Measurements from ENCODE around the gene LIMD2. TPM values are rescaled to one million over a fixed set of nuclear protein-coding genes. Genes with fewer than 3 reads are reported as not detected.
A peak's percentile ranks its signal among the peaks of the same experiment; 100 is the strongest.

The LIMD2 gene
- total and polyA plus RNA-seq, 2 experiments from 2014 or later = 98.8 to 105 TPM

GRCh38 chr17:63672856-63673255 lies 27.1 kb downstream of the LIMD2 start:
- peaks cover 35% of the 10 kb centered on the region for H3K4me1 Mint-ChIP-seq
- Histone ChIP-seq H3K36me3 (ENCODE audit: insufficient read depth) (no peaks in the 10 kb centered on the region), H3K27me3 (ENCODE audit: insufficient read depth) (no peaks in the 10 kb centered on the region), H4K20me1 (replicated peaks; ENCODE audit: insufficient read depth) (peaks cover 5% of the 10 kb centered on the region; the same call in 1 of the 2 replicates), H3K4me1 (ENCODE audit: insufficient read depth) (peaks cover 34% of the 10 kb centered on the region), H2AFZ (no peak overlapping the region), H3K27ac (ENCODE audit: low read depth) (peak overlapping the region; percentile 78; the same call in 1 of the 2 replicates), H3K79me2 (replicated peaks; ENCODE audit: insufficient read depth) (no peaks in the 10 kb centered on the region), H3K4me3 (no peak overlapping the region), H3F3A (replicated peaks; ENCODE audit: low read depth) (no peaks in the 10 kb centered on the region), H3K4me2 (no peak overlapping the region), H3K9me2 (ENCODE audit: insufficient read depth) (no peaks in the 10 kb centered on the region)
- H3K27ac Mint-ChIP-seq = no peak overlapping the region
- peak; percentile 14 for DNase-seq (ENCODE audit: low spot score)
- H3K4me3 Mint-ChIP-seq = no peak overlapping the region; the same call in 2 of the 3 replicates
- H3K36me3 Mint-ChIP-seq (ENCODE audit: low read depth) = no peaks in the 10 kb centered on the region; the same call in 2 of the 3 replicates
- no peaks in the 10 kb centered on the region for H3K27me3 Mint-ChIP-seq (ENCODE audit: insufficient read depth, low read depth, poor library complexity)
- no peaks in the 10 kb centered on the region for H3K9me3 Mint-ChIP-seq
- TF ChIP-seq POLR2AphosphoS5 (IDR thresholded peaks at IDR 0.05; ENCODE audit: low read depth) = no peak
- ATAC-seq = no peak; the same call in 2 of the 3 replicates

DNA sequence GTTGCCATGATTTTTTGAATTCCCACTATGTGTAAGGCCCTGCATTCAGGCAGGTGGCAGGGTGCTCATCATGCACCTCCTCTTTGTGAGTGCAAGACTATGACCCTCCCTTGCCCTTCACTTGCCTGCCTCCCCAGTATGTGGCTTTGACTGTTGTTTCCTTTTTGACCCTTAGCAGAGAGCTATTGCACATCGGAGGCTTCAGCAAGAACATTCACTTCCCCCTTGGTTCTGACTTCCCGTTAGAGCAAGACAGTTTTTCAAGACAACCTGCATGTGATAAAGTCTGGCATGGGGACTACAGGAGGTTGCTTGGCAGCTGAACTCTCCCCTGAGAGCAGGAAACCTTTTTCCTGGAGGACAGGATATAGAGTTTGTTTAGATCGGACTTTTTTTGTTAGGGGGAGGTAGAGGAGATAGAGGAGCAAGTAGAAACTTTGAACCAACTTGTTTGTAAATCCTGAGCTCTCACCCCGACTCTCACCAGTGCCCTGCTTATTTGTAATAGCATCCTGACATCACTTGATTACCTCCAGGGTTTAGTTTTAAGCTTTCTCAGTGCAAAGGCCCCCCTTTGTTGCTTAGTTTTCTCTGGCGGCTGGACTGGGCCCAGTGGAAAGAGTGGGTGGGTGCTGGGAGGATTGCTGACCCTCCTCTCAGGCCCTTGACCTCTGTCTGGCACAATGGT lies 34.3 kb downstream of the LIMD2 start:
- no peak for DNase-seq (ENCODE audit: low spot score)
- no peak overlapping the region for H3K27ac Mint-ChIP-seq

GRCh38 chr17:63659850-63660249 lies 40.1 kb downstream of the LIMD2 start:
- no peaks in the 10 kb centered on the region for H3K27me3 ChIP-seq (ENCODE audit: insufficient read depth)
- no peak overlapping the region for H3K27ac Mint-ChIP-seq
- H3K4me1 Mint-ChIP-seq = no peaks in the 10 kb centered on the region
- no peak overlapping the region for H3K4me2 ChIP-seq
- no peaks in the 10 kb centered on the region for H4K20me1 ChIP-seq (replicated peaks; ENCODE audit: insufficient read depth)
- H3K27ac ChIP-seq (ENCODE audit: low read depth) = no peak overlapping the region
- H3K9me3 Mint-ChIP-seq = no peaks in the 10 kb centered on the region
- H3K27me3 Mint-ChIP-seq (ENCODE audit: insufficient read depth, low read depth, poor library complexity) = no peaks in the 10 kb centered on the region
- DNase-seq (ENCODE audit: low spot score) (no peak), ATAC-seq (no peak)
- H3F3A ChIP-seq (replicated peaks; ENCODE audit: low read depth) = no peaks in the 10 kb centered on the region
- peaks cover 5% of the 10 kb centered on the region; the same call in 1 of the 2 replicates for H3K36me3 ChIP-seq (ENCODE audit: insufficient read depth)
- H2AFZ ChIP-seq = no peak overlapping the region
- H3K4me3 ChIP-seq = no peak overlapping the region
- H3K4me1 ChIP-seq (ENCODE audit: insufficient read depth) = no peaks in the 10 kb centered on the region
- no peaks in the 10 kb centered on the region for H3K9me2 ChIP-seq (ENCODE audit: insufficient read depth)
- H3K4me3 Mint-ChIP-seq = no peak overlapping the region
- peaks cover 6% of the 10 kb centered on the region; the same call in 2 of the 3 replicates for H3K36me3 Mint-ChIP-seq (ENCODE audit: low read depth)
- H3K79me2 ChIP-seq (replicated peaks; ENCODE audit: insufficient read depth) = no peaks in the 10 kb centered on the region
- TF ChIP-seq JUNB (IDR thresholded peaks at IDR 0.05; ENCODE audit: unreplicated experiment) (no peak), STAT1 (IDR thresholded peaks at IDR 0.05; ENCODE audit: unreplicated experiment) (no peak), POLR2AphosphoS5 (IDR thresholded peaks at IDR 0.05; ENCODE audit: low read depth) (no peak), EZH2 (IDR thresholded peaks at IDR 0.05; ENCODE audit: low read depth, unreplicated experiment) (no peak), CREB1 (CRISPR knock-in tag; IDR thresholded peaks at IDR 0.05; ENCODE audit: low read depth) (no peak), ZNF331 (CRISPR knock-in tag; IDR thresholded peaks at IDR 0.05; ENCODE audit: low read depth) (no peak), ETS1 (IDR thresholded peaks at IDR 0.05) (no peak)
- TF ChIP-seq, protein P1, sequence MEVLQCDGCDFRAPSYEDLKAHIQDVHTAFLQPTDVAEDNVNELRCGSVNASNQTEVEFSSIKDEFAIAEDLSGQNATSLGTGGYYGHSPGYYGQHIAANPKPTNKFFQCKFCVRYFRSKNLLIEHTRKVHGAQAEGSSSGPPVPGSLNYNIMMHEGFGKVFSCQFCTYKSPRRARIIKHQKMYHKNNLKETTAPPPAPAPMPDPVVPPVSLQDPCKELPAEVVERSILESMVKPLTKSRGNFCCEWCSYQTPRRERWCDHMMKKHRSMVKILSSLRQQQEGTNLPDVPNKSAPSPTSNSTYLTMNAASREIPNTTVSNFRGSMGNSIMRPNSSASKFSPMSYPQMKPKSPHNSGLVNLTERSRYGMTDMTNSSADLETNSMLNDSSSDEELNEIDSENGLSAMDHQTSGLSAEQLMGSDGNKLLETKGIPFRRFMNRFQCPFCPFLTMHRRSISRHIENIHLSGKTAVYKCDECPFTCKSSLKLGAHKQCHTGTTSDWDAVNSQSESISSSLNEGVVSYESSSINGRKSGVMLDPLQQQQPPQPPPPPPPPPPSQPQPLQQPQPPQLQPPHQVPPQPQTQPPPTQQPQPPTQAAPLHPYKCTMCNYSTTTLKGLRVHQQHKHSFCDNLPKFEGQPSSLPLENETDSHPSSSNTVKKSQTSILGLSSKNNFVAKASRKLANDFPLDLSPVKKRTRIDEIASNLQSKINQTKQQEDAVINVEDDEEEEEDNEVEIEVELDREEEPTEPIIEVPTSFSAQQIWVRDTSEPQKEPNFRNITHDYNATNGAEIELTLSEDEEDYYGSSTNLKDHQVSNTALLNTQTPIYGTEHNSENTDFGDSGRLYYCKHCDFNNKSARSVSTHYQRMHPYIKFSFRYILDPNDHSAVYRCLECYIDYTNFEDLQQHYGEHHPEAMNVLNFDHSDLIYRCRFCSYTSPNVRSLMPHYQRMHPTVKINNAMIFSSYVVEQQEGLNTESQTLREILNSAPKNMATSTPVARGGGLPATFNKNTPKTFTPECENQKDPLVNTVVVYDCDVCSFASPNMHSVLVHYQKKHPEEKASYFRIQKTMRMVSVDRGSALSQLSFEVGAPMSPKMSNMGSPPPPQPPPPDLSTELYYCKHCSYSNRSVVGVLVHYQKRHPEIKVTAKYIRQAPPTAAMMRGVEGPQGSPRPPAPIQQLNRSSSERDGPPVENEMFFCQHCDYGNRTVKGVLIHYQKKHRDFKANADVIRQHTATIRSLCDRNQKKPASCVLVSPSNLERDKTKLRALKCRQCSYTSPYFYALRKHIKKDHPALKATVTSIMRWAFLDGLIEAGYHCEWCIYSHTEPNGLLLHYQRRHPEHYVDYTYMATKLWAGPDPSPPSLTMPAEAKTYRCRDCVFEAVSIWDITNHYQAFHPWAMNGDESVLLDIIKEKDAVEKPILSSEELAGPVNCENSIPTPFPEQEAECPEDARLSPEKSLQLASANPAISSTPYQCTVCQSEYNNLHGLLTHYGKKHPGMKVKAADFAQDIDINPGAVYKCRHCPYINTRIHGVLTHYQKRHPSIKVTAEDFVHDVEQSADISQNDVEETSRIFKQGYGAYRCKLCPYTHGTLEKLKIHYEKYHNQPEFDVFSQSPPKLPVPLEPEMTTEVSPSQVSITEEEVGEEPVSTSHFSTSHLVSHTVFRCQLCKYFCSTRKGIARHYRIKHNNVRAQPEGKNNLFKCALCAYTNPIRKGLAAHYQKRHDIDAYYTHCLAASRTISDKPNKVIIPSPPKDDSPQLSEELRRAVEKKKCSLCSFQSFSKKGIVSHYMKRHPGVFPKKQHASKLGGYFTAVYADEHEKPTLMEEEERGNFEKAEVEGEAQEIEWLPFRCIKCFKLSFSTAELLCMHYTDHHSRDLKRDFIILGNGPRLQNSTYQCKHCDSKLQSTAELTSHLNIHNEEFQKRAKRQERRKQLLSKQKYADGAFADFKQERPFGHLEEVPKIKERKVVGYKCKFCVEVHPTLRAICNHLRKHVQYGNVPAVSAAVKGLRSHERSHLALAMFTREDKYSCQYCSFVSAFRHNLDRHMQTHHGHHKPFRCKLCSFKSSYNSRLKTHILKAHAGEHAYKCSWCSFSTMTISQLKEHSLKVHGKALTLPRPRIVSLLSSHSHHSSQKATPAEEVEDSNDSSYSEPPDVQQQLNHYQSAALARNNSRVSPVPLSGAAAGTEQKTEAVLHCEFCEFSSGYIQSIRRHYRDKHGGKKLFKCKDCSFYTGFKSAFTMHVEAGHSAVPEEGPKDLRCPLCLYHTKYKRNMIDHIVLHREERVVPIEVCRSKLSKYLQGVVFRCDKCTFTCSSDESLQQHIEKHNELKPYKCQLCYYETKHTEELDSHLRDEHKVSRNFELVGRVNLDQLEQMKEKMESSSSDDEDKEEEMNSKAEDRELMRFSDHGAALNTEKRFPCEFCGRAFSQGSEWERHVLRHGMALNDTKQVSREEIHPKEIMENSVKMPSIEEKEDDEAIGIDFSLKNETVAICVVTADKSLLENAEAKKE (CRISPR knock-in tag; IDR thresholded peaks at IDR 0.05) = no peak

More for the DNA sequence above, 34.3 kb downstream of the LIMD2 start:
- Histone ChIP-seq H3K4me2 (no peak overlapping the region), H3K27me3 (ENCODE audit: insufficient read depth) (no peaks in the 10 kb centered on the region), H3K9me2 (ENCODE audit: insufficient read depth) (no peaks in the 10 kb centered on the region), H3K27ac (ENCODE audit: low read depth) (0 out of 2 replicates have a peak overlapping the region, but pooled peaks have one; percentile 59), H3K79me2 (replicated peaks; ENCODE audit: insufficient read depth) (no peaks in the 10 kb centered on the region), H2AFZ (no peak overlapping the region), H3K4me3 (no peak overlapping the region), H4K20me1 (replicated peaks; ENCODE audit: insufficient read depth) (peaks cover 4% of the 10 kb centered on the region; the same call in 1 of the 2 replicates), H3K36me3 (ENCODE audit: insufficient read depth) (no peaks in the 10 kb centered on the region), H3K4me1 (ENCODE audit: insufficient read depth) (no peaks in the 10 kb centered on the region; the same call in 1 of the 2 replicates), H3F3A (replicated peaks; ENCODE audit: low read depth) (no peaks in the 10 kb centered on the region)
- H3K9me3 Mint-ChIP-seq = no peaks in the 10 kb centered on the region
- no peaks in the 10 kb centered on the region for H3K4me1 Mint-ChIP-seq
- no peaks in the 10 kb centered on the region for H3K27me3 Mint-ChIP-seq (ENCODE audit: insufficient read depth, low read depth, poor library complexity)
- no peak overlapping the region for H3K4me3 Mint-ChIP-seq
- TF ChIP-seq STAT1 (IDR thresholded peaks at IDR 0.05; ENCODE audit: unreplicated experiment) (no peak), POLR2AphosphoS5 (IDR thresholded peaks at IDR 0.05; ENCODE audit: low read depth) (no peak)
- ATAC-seq = no peak
- H3K36me3 Mint-ChIP-seq (ENCODE audit: low read depth) = peaks cover 6% of the 10 kb centered on the region; the same call in 2 of the 3 replicates
